SJSA1 (cell line): ENCODE results near the gene ABI3BP. TPM values are rescaled to one million over a fixed set of nuclear protein-coding genes. Genes with fewer than 3 reads are reported as not detected.

ENCODE experiments used
- DNase-seq, 2 experiments: peaks; one replicate each; pipeline ENCODE4 v3.0.0-alpha.2; 2015 to 2020; ENCODE audit warnings: low spot score in 2 of 2, low read depth in 1 of 2
- H3K27ac ChIP-seq: fragments of 250-450 bp; sonication (Bioruptor Pico); 2 replicates; pipeline ENCODE4 v1.5.1; 2020; ENCODE audit warnings: mild to moderate bottlenecking, moderate library complexity
- H3K27me3 ChIP-seq: fragments of 250-450 bp; sonication (Bioruptor Pico); replicated peaks from 2 replicates; pipeline ENCODE4 v1.5.1; 2020; ENCODE audit warnings: mild to moderate bottlenecking, moderate library complexity
- H3K36me3 ChIP-seq: fragments of 250-450 bp; sonication (Bioruptor Pico); 2 replicates; pipeline ENCODE4 v1.5.1; 2020; ENCODE audit warnings: mild to moderate bottlenecking
- H3K4me1 ChIP-seq: fragments of 250-450 bp; sonication (Bioruptor Pico); replicated peaks from 2 replicates; pipeline ENCODE4 v1.6.1; 2021; ENCODE audit warnings: mild to moderate bottlenecking
- H3K4me3 ChIP-seq: fragments of 250-450 bp; sonication (Bioruptor Pico); 2 replicates; pipeline ENCODE4 v1.5.1; 2020; ENCODE audit warnings: mild to moderate bottlenecking
- H3K9me3 ChIP-seq: fragments of 250-450 bp; sonication (Bioruptor Pico); replicated peaks from 2 replicates; pipeline ENCODE4 v1.5.1; 2020; ENCODE audit warnings: mild to moderate bottlenecking
- total RNA-seq: library from RNA; depleted of rRNA; stranded (reverse); fragments of >200 nt; shearing (Covaris generic); gene quantifications from 2 replicates; pipeline ENCODE4 v1.2.3, GENCODE V29; 2014

Gene ABI3BP
- total RNA-seq, 1 experiment from 2014 or later, result 0.05 TPM

GRCh38 chr3:100776097-100776729, 217.0 kb downstream of the ABI3BP start:
- Histone ChIP-seq H3K4me3 (no peak overlapping the region), H3K36me3 (no peaks in the 10 kb centered on the region), H3K27me3 (no peaks in the 10 kb centered on the region), H3K27ac (no peak overlapping the region), H3K4me1 (no peaks in the 10 kb centered on the region), H3K9me3 (no peaks in the 10 kb centered on the region)
- DNase-seq, result no peak

GRCh38 chr3:100775669-100776068, 217.6 kb downstream of the ABI3BP start:
- Histone ChIP-seq H3K9me3 (no peaks in the 10 kb centered on the region), H3K27me3 (no peaks in the 10 kb centered on the region), H3K4me1 (no peaks in the 10 kb centered on the region), H3K4me3 (no peak overlapping the region), H3K36me3 (no peaks in the 10 kb centered on the region), H3K27ac (no peak overlapping the region)
- DNase-seq, result no peak

- no peak overlapping the region for H3K4me3 ChIP-seq
- H3K4me1 ChIP-seq, result no peaks in the 10 kb centered on the region
- no peaks in the 10 kb centered on the region for H3K9me3 ChIP-seq
- no peak overlapping the region for H3K27ac ChIP-seq
- H3K27me3 ChIP-seq, result no peaks in the 10 kb centered on the region
- no peak for DNase-seq
- H3K36me3 ChIP-seq, result no peaks in the 10 kb centered on the region
Observed at GRCh38 chr3:100775226-100775625, 218.0 kb downstream of the ABI3BP start.

- H3K4me3 ChIP-seq, result no peak overlapping the region
- no peaks in the 10 kb centered on the region; the same call in 1 of the 2 replicates for H3K27me3 ChIP-seq
- no peaks in the 10 kb centered on the region for H3K36me3 ChIP-seq
Observed at GRCh38 chr3:100769693-100770092, 223.5 kb downstream of the ABI3BP start.

GRCh38 chr3:100766069-100766468, 227.2 kb downstream of the ABI3BP start:
- no peak for DNase-seq
- Histone ChIP-seq H3K9me3 (no peaks in the 10 kb centered on the region), H3K36me3 (no peaks in the 10 kb centered on the region), H3K27ac (no peak overlapping the region), H3K4me1 (no peaks in the 10 kb centered on the region), H3K27me3 (no peaks in the 10 kb centered on the region; the same call in 1 of the 2 replicates), H3K4me3 (no peak overlapping the region)

More at GRCh38 chr3:100769693-100770092, 223.5 kb downstream of the ABI3BP start:
- Histone ChIP-seq H3K9me3 (no peaks in the 10 kb centered on the region), H3K4me1 (no peaks in the 10 kb centered on the region), H3K27ac (no peak overlapping the region)
- no peak for DNase-seq

GRCh38 chr3:100765437-100765975, 227.7 kb downstream of the ABI3BP start:
- H3K27me3 ChIP-seq, result no peaks in the 10 kb centered on the region; the same call in 1 of the 2 replicates
- no peak for DNase-seq
- H3K9me3 ChIP-seq, result no peaks in the 10 kb centered on the region
- no peak overlapping the region for H3K27ac ChIP-seq
- H3K4me1 ChIP-seq, result no peaks in the 10 kb centered on the region
- H3K4me3 ChIP-seq, result no peak overlapping the region
- H3K36me3 ChIP-seq, result no peaks in the 10 kb centered on the region

GRCh38 chr3:100761951-100762350, 231.3 kb downstream of the ABI3BP start:
- H3K27ac ChIP-seq, result no peak overlapping the region
- no peaks in the 10 kb centered on the region for H3K9me3 ChIP-seq
- no peaks in the 10 kb centered on the region; the same call in 1 of the 2 replicates for H3K27me3 ChIP-seq
- no peaks in the 10 kb centered on the region for H3K36me3 ChIP-seq
- no peak for DNase-seq
- no peaks in the 10 kb centered on the region for H3K4me1 ChIP-seq
- no peak overlapping the region for H3K4me3 ChIP-seq

- DNase-seq, result no peak
- Histone ChIP-seq H3K27me3 (no peaks in the 10 kb centered on the region; the same call in 1 of the 2 replicates), H3K4me1 (no peaks in the 10 kb centered on the region), H3K27ac (no peak overlapping the region), H3K4me3 (no peak overlapping the region), H3K36me3 (no peaks in the 10 kb centered on the region), H3K9me3 (no peaks in the 10 kb centered on the region)
Observed at GRCh38 chr3:100761211-100761942, 231.8 kb downstream of the ABI3BP start.

- DNase-seq, result no peak
- Histone ChIP-seq H3K27ac (no peak overlapping the region), H3K27me3 (no peaks in the 10 kb centered on the region; the same call in 1 of the 2 replicates), H3K36me3 (no peaks in the 10 kb centered on the region), H3K4me1 (no peaks in the 10 kb centered on the region), H3K9me3 (no peaks in the 10 kb centered on the region), H3K4me3 (no peak overlapping the region)
Observed at GRCh38 chr3:100760377-100760776, 232.8 kb downstream of the ABI3BP start.

- no peak for DNase-seq
- H3K27me3 ChIP-seq, result no peaks in the 10 kb centered on the region; the same call in 1 of the 2 replicates
- H3K9me3 ChIP-seq, result no peaks in the 10 kb centered on the region
- H3K27ac ChIP-seq, result no peak overlapping the region
- H3K4me1 ChIP-seq, result no peaks in the 10 kb centered on the region
- H3K4me3 ChIP-seq, result no peak overlapping the region
- no peaks in the 10 kb centered on the region for H3K36me3 ChIP-seq
Observed at GRCh38 chr3:100759950-100760349, 233.3 kb downstream of the ABI3BP start.

GRCh38 chr3:100759159-100759558, 234.1 kb downstream of the ABI3BP start:
- DNase-seq, result no peak
- Histone ChIP-seq H3K27me3 (no peaks in the 10 kb centered on the region), H3K4me1 (no peaks in the 10 kb centered on the region), H3K4me3 (no peak overlapping the region), H3K9me3 (no peaks in the 10 kb centered on the region), H3K27ac (no peak overlapping the region), H3K36me3 (no peaks in the 10 kb centered on the region)

- Histone ChIP-seq H3K4me3 (no peak overlapping the region), H3K36me3 (peaks cover 15% of the 10 kb centered on the region), H3K9me3 (no peaks in the 10 kb centered on the region), H3K4me1 (no peaks in the 10 kb centered on the region), H3K27ac (no peak overlapping the region), H3K27me3 (no peaks in the 10 kb centered on the region)
- DNase-seq, result no peak
Observed at GRCh38 chr3:100756441-100756840, 236.8 kb downstream of the ABI3BP start.

- peaks cover 28% of the 10 kb centered on the region for H3K36me3 ChIP-seq
- DNase-seq, result no peak
Observed at GRCh38 chr3:100754563-100755334, 238.5 kb downstream of the ABI3BP start.

More at GRCh38 chr3:100754563-100755334, 238.5 kb downstream of the ABI3BP start:
- H3K27ac ChIP-seq, result no peak overlapping the region
- H3K9me3 ChIP-seq, result no peaks in the 10 kb centered on the region
- no peak overlapping the region for H3K4me3 ChIP-seq
- no peaks in the 10 kb centered on the region for H3K4me1 ChIP-seq
- no peaks in the 10 kb centered on the region for H3K27me3 ChIP-seq
